ENCODE data around the gene HSD3B1.
"Not testable (repeated sequence)": the region's sequence is repeated elsewhere in the genome, so short reads cannot be mapped to it uniquely, and the experiment has no call there.

The HSD3B1 gene

DNA sequence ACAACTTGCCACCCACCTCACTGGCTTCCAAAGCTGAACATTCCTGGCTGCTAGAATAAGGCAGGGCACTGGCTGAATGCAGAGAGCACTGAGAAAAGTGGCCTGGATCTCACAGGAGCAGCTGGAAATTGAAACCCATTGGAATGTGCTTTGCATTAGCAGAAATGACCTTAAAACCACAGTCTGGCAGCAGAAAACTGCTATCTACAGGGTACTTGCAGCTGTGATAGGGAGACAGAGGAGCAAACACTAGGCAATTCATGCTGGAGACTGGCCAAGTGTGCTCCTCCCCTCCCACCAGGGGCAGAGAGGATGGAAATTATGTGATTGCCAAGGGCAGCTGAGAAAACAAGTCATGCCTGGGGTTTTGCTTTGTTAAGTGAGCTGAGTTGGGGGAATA lies 47.2 kb downstream of the HSD3B1 start:
- Histone ChIP-seq H3K9me2 (replicated peaks; ENCODE audit: low read depth, low read length) (no peaks in the 10 kb centered on the region), H2AFZ (ENCODE audit: low read length) (no peak overlapping the region), H3K4me3 (ENCODE audit: low read length, poor library complexity, severe bottlenecking) (no peak overlapping the region), H3F3A (ENCODE audit: low read depth) (no peaks in the 10 kb centered on the region), H3K9me3 (ENCODE audit: insufficient read depth, low read depth, low read length) (no peaks in the 10 kb centered on the region), H3K36me3 (ENCODE audit: insufficient read depth, low read length) (no peaks in the 10 kb centered on the region), H3K27me3 (ENCODE audit: insufficient read depth, low read length, poor library complexity, severe bottlenecking) (no peaks in the 10 kb centered on the region), H3K4me1 (ENCODE audit: insufficient read depth, low read length, poor library complexity, severe bottlenecking) (no peaks in the 10 kb centered on the region), H4K20me1 (ENCODE audit: insufficient read depth, low read length, poor library complexity, severe bottlenecking) (no peaks in the 10 kb centered on the region), H3K4me2 (ENCODE audit: low read depth, low read length, poor library complexity, severe bottlenecking) (no peak overlapping the region), H3K79me2 (ENCODE audit: insufficient read depth, low read length) (no peaks in the 10 kb centered on the region), H3K9ac (ENCODE audit: low read depth, low read length, poor library complexity, severe bottlenecking) (no peak overlapping the region)
- TF ChIP-seq EZH2phosphoT487 (IDR thresholded peaks at IDR 0.05; ENCODE audit: borderline replicate concordance), result no peak
- TF ChIP-seq, protein P1, sequence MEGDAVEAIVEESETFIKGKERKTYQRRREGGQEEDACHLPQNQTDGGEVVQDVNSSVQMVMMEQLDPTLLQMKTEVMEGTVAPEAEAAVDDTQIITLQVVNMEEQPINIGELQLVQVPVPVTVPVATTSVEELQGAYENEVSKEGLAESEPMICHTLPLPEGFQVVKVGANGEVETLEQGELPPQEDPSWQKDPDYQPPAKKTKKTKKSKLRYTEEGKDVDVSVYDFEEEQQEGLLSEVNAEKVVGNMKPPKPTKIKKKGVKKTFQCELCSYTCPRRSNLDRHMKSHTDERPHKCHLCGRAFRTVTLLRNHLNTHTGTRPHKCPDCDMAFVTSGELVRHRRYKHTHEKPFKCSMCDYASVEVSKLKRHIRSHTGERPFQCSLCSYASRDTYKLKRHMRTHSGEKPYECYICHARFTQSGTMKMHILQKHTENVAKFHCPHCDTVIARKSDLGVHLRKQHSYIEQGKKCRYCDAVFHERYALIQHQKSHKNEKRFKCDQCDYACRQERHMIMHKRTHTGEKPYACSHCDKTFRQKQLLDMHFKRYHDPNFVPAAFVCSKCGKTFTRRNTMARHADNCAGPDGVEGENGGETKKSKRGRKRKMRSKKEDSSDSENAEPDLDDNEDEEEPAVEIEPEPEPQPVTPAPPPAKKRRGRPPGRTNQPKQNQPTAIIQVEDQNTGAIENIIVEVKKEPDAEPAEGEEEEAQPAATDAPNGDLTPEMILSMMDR (conservative IDR thresholded peaks at IDR 0.05; ENCODE audit: low read length), result no peak

DNA sequence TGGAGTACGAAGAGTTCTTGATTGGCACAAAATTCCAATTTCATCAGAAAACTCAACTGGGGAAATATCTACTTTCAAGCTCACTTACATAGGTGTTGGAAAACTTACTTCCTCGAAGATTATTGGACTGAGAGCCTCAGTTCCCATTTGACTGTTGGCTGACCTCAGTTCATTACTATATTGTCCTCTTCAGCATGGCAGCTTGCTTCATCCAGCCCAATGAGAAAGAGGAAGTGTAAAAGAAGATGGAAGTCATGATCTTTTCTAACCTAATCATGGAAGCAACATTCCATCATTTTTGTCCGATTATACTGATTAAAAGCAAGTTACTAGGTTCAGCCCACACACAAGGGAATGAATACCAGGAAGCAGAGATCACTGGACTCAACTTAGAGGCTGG lies 49.4 kb downstream of the HSD3B1 start:
- no peaks in the 10 kb centered on the region for H3K27me3 ChIP-seq (ENCODE audit: insufficient read depth, low read length, poor library complexity, severe bottlenecking)
- H3K4me2 ChIP-seq (ENCODE audit: low read depth, low read length, poor library complexity, severe bottlenecking), result no peak overlapping the region
- H4K20me1 ChIP-seq (ENCODE audit: insufficient read depth, low read length, poor library complexity, severe bottlenecking), result no peaks in the 10 kb centered on the region
- H3K36me3 ChIP-seq (ENCODE audit: insufficient read depth, low read length), result no peaks in the 10 kb centered on the region
- H3K9ac ChIP-seq (ENCODE audit: low read depth, low read length, poor library complexity, severe bottlenecking), result no peak overlapping the region
- no peak overlapping the region for H3K4me3 ChIP-seq (ENCODE audit: low read length, poor library complexity, severe bottlenecking)
- H3K9me2 ChIP-seq (replicated peaks; ENCODE audit: low read depth, low read length), result no peaks in the 10 kb centered on the region
- H3F3A ChIP-seq (ENCODE audit: low read depth), result no peaks in the 10 kb centered on the region
- no peak overlapping the region for H2AFZ ChIP-seq (ENCODE audit: low read length)
- H3K9me3 ChIP-seq (ENCODE audit: insufficient read depth, low read depth, low read length), result no peaks in the 10 kb centered on the region
- H3K79me2 ChIP-seq (ENCODE audit: insufficient read depth, low read length), result no peaks in the 10 kb centered on the region
- H3K4me1 ChIP-seq (ENCODE audit: insufficient read depth, low read length, poor library complexity, severe bottlenecking), result no peaks in the 10 kb centered on the region
- TF ChIP-seq, protein P1 (conservative IDR thresholded peaks at IDR 0.05; ENCODE audit: low read length), result no peak
- TF ChIP-seq EZH2phosphoT487 (IDR thresholded peaks at IDR 0.05; ENCODE audit: borderline replicate concordance), result no peak

DNA sequence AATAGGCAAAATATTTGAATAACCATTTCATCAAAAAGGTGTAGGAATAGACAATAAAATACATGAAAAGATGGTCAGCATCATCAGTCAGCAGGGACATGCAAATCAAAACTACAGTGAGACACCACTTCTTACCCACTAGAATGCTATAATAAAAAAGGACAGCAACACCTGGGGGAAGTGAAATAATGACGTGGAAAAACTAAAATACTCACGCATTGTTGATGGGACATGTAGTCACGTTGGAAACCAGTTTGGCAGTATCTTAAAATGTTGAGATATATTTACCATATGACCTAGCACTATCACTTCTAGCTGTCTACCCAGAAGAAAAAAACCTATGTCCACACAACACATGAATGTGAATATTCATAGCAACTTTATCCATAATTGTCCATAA lies 53.4 kb downstream of the HSD3B1 start:
- H3K9me2 ChIP-seq (replicated peaks; ENCODE audit: low read depth, low read length); H3K4me2 ChIP-seq (ENCODE audit: low read depth, low read length, poor library complexity, severe bottlenecking); H2AFZ ChIP-seq (ENCODE audit: low read length); H3K79me2 ChIP-seq (ENCODE audit: insufficient read depth, low read length); H3F3A ChIP-seq (ENCODE audit: low read depth); H3K4me1 ChIP-seq (ENCODE audit: insufficient read depth, low read length, poor library complexity, severe bottlenecking); H3K36me3 ChIP-seq (ENCODE audit: insufficient read depth, low read length); H3K4me3 ChIP-seq (ENCODE audit: low read length, poor library complexity, severe bottlenecking); H3K9me3 ChIP-seq (ENCODE audit: insufficient read depth, low read depth, low read length); H3K9ac ChIP-seq (ENCODE audit: low read depth, low read length, poor library complexity, severe bottlenecking); H4K20me1 ChIP-seq (ENCODE audit: insufficient read depth, low read length, poor library complexity, severe bottlenecking): not testable (repeated sequence)
- H3K27me3 ChIP-seq (ENCODE audit: insufficient read depth, low read length, poor library complexity, severe bottlenecking), result peaks cover 12% of the 10 kb centered on the region

DNA sequence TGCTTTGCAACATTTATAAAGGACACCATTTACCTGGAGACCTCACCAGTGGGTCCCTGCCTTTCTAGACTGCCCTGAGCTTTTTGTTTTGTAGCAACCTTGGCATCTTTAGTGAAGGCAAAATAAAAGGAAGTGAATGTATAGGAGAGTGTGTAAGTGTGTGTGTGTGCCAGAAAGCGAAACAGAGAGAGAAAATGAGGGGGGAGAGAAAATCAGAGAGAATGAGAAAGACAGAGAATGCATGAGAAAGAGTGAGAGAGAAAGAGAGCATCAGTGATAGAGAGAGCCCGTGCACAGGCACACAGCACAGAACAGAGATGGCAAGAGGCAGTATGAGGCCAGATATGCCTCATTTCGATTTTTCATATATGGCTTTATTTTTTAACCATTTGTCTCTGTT lies 57.5 kb downstream of the HSD3B1 start:
- Histone ChIP-seq H2AFZ (ENCODE audit: low read length) (no peak overlapping the region), H3K36me3 (ENCODE audit: insufficient read depth, low read length) (no peaks in the 10 kb centered on the region), H3K9me2 (replicated peaks; ENCODE audit: low read depth, low read length) (no peaks in the 10 kb centered on the region), H3K27me3 (ENCODE audit: insufficient read depth, low read length, poor library complexity, severe bottlenecking) (peaks cover 12% of the 10 kb centered on the region), H3K4me1 (ENCODE audit: insufficient read depth, low read length, poor library complexity, severe bottlenecking) (no peaks in the 10 kb centered on the region), H3F3A (ENCODE audit: low read depth) (no peaks in the 10 kb centered on the region), H3K79me2 (ENCODE audit: insufficient read depth, low read length) (no peaks in the 10 kb centered on the region), H4K20me1 (ENCODE audit: insufficient read depth, low read length, poor library complexity, severe bottlenecking) (no peaks in the 10 kb centered on the region), H3K4me2 (ENCODE audit: low read depth, low read length, poor library complexity, severe bottlenecking) (no peak overlapping the region), H3K9ac (ENCODE audit: low read depth, low read length, poor library complexity, severe bottlenecking) (no peak overlapping the region), H3K9me3 (ENCODE audit: insufficient read depth, low read depth, low read length) (no peaks in the 10 kb centered on the region), H3K4me3 (ENCODE audit: low read length, poor library complexity, severe bottlenecking) (no peak overlapping the region)
- TF ChIP-seq EZH2phosphoT487 (IDR thresholded peaks at IDR 0.05; ENCODE audit: borderline replicate concordance), result no peak
- TF ChIP-seq, protein P1 (conservative IDR thresholded peaks at IDR 0.05; ENCODE audit: low read length), result no peak

All from Loucy (cell line).